ENCODE results near the gene TMEM150B.

DNA sequence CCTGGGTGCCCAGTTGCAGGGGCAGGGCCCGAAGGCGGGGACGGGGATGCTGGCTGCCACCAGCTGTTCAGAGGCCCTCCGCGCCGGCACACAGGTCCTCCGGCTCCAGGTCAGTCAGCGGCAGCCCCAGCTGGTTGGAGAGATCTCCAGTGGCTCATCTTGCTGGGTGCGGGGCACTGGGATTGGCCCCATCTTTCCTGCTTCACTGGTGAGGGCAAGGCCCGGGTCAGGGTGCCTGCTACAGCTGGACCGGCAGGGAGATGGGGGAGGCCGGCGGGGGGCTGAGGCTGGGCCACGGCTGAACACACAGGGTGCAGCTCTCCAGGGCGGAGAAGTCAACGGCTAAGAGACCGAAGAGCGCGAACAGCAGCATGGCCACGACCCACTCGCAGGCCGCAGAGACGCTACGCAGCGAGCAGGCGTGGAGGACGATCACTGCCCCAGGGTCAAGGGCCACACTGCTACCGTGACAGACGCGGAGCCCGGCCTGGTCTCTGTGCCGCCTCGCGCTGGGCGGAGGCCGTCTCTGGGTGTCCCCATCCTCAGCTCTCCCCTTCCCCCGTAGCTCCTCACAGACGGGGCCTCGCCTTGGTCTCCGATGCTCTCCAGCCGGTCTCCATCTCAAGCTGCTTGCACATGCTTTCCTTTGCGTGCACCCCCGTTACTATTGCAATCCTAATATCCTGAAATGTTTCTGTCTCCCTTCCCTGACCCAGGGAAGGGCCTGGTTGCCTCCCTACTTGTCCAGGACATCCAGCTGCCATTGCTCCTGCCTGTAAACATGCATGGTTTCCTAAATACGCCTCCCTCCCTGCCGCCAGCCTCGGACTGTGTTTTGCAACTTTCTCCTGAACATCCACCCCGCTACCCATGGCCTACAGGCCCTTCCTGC lies 12.3 kb downstream of the TMEM150B start:
- TF ChIP-seq, protein P1, sequence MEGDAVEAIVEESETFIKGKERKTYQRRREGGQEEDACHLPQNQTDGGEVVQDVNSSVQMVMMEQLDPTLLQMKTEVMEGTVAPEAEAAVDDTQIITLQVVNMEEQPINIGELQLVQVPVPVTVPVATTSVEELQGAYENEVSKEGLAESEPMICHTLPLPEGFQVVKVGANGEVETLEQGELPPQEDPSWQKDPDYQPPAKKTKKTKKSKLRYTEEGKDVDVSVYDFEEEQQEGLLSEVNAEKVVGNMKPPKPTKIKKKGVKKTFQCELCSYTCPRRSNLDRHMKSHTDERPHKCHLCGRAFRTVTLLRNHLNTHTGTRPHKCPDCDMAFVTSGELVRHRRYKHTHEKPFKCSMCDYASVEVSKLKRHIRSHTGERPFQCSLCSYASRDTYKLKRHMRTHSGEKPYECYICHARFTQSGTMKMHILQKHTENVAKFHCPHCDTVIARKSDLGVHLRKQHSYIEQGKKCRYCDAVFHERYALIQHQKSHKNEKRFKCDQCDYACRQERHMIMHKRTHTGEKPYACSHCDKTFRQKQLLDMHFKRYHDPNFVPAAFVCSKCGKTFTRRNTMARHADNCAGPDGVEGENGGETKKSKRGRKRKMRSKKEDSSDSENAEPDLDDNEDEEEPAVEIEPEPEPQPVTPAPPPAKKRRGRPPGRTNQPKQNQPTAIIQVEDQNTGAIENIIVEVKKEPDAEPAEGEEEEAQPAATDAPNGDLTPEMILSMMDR (IDR thresholded peaks at IDR 0.05 in 8 of 11, conservative IDR thresholded peaks at IDR 0.05 in 3 of 11), result no peak
- no peak for TF ChIP-seq POLR2A (IDR thresholded peaks at IDR 0.05)
